ENCODE data around the gene PTPN1.

Gene PTPN1

DNA sequence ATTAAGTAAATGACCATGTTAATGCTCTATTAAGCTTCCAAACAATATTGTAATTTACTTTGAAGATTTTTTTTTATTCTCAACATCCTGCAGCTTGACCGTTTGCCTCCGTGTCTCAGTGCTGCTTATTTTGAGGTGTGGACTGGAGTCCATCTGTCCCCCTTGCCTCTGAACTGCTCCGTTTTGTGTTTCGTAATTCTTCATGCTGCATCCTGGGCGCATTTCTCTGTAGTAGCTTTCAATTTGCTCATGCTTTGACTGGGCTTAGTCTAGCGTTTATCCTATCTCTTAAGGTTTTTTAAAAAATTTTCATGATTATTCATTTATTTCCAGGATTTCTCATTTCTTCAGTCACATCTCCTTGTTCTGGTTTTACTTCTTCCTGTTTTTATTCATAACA, 37.8 kb downstream of the PTPN1 start:
- TF ChIP-seq, protein P1, sequence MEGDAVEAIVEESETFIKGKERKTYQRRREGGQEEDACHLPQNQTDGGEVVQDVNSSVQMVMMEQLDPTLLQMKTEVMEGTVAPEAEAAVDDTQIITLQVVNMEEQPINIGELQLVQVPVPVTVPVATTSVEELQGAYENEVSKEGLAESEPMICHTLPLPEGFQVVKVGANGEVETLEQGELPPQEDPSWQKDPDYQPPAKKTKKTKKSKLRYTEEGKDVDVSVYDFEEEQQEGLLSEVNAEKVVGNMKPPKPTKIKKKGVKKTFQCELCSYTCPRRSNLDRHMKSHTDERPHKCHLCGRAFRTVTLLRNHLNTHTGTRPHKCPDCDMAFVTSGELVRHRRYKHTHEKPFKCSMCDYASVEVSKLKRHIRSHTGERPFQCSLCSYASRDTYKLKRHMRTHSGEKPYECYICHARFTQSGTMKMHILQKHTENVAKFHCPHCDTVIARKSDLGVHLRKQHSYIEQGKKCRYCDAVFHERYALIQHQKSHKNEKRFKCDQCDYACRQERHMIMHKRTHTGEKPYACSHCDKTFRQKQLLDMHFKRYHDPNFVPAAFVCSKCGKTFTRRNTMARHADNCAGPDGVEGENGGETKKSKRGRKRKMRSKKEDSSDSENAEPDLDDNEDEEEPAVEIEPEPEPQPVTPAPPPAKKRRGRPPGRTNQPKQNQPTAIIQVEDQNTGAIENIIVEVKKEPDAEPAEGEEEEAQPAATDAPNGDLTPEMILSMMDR (IDR thresholded peaks at IDR 0.05; ENCODE audit: low read depth, low read length): no peak
- DNase-seq (ENCODE audit: low read depth in 2 of 2): no peak
- no peak overlapping the region for H3K4me3 ChIP-seq (replicated peaks in 1 of 2; ENCODE audit: low read depth in 2 of 2, low read length in 2 of 2)

GRCh38 chr20:50548396-50548795, 38.2 kb downstream of the PTPN1 start:
- TF ChIP-seq, protein P1 (IDR thresholded peaks at IDR 0.05; ENCODE audit: low read depth, low read length): no peak
- no peak for DNase-seq (ENCODE audit: low read depth in 2 of 2)

DNA sequence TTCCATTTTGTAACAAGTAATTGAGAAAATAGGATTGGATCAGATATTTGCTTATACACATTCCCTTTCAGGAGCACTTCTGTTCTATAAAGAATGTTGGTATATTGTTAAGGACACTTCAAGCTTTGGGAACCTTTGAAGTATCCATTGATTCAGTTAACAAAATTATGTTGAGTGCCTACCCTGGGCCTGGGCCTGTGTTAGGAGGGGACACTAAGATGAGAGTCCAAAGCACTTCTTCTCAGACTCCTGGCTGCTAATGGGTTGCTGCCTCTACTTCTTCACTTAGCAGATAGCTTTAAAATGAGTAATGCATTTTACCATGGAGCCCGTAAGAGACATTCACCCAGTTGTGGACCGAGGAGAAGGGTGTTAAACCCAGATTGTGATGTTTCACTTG, 40.3 kb downstream of the PTPN1 start:
- no peak overlapping the region for H3K4me3 ChIP-seq (replicated peaks in 1 of 2; ENCODE audit: low read depth in 2 of 2, low read length in 2 of 2)
- no peak for DNase-seq (ENCODE audit: low read depth in 2 of 2)
- TF ChIP-seq, protein P1 (IDR thresholded peaks at IDR 0.05; ENCODE audit: low read depth, low read length): no peak

More at GRCh38 chr20:50548396-50548795, 38.2 kb downstream of the PTPN1 start:
- H3K4me3 ChIP-seq (replicated peaks in 1 of 2; ENCODE audit: low read depth in 2 of 2, low read length in 2 of 2): no peak overlapping the region

DNA sequence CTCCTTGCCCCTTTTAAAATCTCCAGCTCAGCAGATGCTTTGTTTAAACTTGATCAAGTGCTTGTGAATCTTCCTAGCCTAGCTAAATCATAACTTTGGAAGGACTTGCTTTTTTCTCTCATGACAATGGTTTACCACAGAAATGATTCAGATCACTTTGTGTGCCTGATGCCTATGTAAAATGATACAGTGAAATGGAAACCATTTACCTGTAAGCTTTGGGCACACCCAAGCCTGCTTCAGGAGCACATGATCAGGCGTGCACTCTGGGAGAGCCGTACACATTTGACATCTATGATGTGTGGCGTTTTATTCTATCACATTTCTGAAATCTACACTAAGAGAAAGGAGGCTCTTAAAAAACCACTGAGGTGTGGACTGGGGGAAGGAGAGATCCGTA, 41.1 kb downstream of the PTPN1 start:
- no peak overlapping the region for H3K4me3 ChIP-seq (replicated peaks in 1 of 2; ENCODE audit: low read depth in 2 of 2, low read length in 2 of 2)
- no peak for DNase-seq (ENCODE audit: low read depth in 2 of 2)
- TF ChIP-seq, protein P1 (IDR thresholded peaks at IDR 0.05; ENCODE audit: low read depth, low read length): no peak

- DNase-seq (ENCODE audit: low read depth in 2 of 2): no peak
- no peak overlapping the region for H3K4me3 ChIP-seq (replicated peaks in 1 of 2; ENCODE audit: low read depth in 2 of 2, low read length in 2 of 2)
- TF ChIP-seq, protein P1 (IDR thresholded peaks at IDR 0.05; ENCODE audit: low read depth, low read length): no peak
Observed at GRCh38 chr20:50552979-50553378, 42.8 kb downstream of the PTPN1 start.

DNA sequence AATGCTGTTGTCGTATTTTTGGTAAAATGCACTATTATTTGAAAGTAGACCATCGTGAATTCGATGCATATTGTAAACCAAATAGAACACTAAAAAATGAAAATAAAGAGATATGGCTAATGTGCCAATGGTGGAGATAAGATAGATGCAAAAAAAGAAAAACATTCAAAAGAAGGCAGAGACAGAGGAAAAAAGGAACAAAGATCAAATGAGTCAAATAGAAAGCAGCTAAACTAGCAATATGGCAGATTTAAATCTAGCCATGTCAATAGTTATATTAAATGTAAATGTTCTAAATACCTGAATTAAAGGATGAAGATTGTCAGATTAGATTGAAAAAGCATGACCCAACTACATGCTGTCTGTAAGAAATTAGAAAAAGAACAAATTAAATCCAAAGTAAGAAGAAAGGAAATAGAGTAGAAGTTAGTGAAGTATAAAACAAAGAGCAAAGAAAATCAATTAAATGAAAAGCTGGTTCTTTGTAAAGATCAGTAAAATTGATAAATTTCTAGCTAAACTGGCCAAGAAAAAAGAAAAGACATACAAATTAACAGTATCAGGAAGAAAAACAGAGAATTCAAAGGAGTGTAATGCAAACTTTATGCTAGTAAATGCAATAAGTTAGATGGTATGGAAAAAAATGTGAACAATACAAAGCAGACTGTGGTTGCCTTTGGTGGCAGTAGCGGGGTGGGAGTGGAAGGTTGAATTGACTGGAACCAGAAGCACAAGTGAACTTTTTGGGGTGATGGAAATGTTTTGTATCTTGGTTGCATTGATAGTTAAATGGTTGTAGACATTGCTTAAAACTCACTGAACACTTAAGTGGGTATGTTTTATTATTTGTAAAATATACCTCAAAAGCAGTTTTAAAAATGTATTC, 44.8 kb downstream of the PTPN1 start:
- H3K4me3 ChIP-seq (replicated peaks in 1 of 2; ENCODE audit: low read depth in 2 of 2, low read length in 2 of 2): no peak overlapping the region
- TF ChIP-seq, protein P1 (IDR thresholded peaks at IDR 0.05; ENCODE audit: low read depth, low read length): no peak
- no peak for DNase-seq (ENCODE audit: low read depth in 2 of 2)
